ENCODE results near the gene TMEM139. TPM values are rescaled to one million over a fixed set of nuclear protein-coding genes. Genes with fewer than 3 reads are reported as not detected.
A peak's percentile ranks its signal among the peaks of the same experiment; 100 is the strongest.

TMEM139 gene
- polyA plus RNA-seq, 3 donors = 0.55 TPM; not detected in 2

DNA sequence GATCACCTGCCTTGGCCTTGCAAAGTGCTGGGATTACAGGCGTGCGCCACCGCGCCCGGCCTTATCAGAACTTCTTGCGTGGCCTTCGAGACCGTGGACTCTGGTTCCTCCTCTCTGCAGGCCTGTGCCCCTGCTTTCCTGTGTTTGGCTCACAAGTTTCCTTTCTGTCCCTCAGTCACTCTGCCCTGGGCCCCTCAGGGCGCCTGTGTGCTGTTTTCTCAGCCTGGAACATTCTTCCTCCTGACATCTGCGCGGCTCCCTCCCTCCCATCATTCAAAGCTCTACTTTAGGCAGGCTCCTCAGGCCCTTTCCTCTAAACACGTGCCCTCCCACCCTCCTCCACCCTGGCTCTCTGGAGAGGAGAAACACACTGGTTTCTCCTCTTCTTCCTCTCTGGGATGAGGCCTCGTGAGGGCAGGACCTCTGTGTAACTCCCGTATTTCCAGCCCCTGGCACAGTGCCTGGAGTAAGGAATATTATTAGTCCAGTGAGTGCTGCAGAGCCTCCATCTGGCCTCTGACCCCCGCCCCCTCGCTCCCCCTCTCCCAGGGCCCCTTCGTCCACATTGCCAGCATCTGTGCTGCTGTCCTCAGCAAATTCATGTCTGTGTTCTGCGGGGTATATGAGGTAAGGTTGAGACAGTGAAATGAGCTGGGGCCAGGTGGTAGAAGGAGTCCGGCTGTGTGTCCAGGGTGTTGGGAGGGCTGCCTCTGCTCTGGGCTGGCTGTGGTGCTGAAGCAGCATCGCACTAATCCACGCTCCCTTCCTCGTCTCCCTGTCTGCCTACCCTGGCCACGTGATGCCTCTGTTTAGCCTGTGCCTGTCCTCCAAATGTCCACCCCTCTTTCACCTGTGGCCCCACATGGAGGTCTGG is 38.2 kb downstream of the TMEM139 start:
- Histone ChIP-seq H2AFZ (ENCODE audit: insufficient read depth, low read depth, low read length, poor library complexity, severe bottlenecking) (peak overlapping the region; percentile 54), H3K9ac (ENCODE audit: insufficient read depth, low read length, poor library complexity, severe bottlenecking) (no peak overlapping the region), H3K4me2 (replicated peaks; ENCODE audit: extremely low read depth, low read length, poor library complexity, severe bottlenecking) (no peak overlapping the region), H3K4me1 (ENCODE audit: control insufficient read depth in 1 of 2, insufficient read depth in 2 of 2, low read length in 2 of 2) (peaks cover 37 to 39% of the 10 kb centered on the region in 2 donors), H3K27ac (ENCODE audit: low read depth in 1 of 2, low read length in 2 of 2) (no peak overlapping the region), H3K27me3 (ENCODE audit: control insufficient read depth in 2 of 2, insufficient read depth in 2 of 2, low read length in 2 of 2) (no peaks in the 10 kb centered on the region), H3K36me3 (replicated peaks in 1 of 2; ENCODE audit: control insufficient read depth in 1 of 2, insufficient read depth in 2 of 2, low read length in 2 of 2) (no peaks in the 10 kb centered on the region), H3K79me2 (ENCODE audit: insufficient read depth, low read length) (no peaks in the 10 kb centered on the region), H3K4me3 (replicated peaks in 1 of 3; ENCODE audit: low read depth in 2 of 3, low read length in 3 of 3) (no peak overlapping the region), H3K9me3 (replicated peaks in 1 of 2; ENCODE audit: control insufficient read depth in 1 of 2, insufficient read depth in 1 of 2, low read length in 2 of 2) (no peaks in the 10 kb centered on the region), H4K20me1 (ENCODE audit: insufficient read depth, low read length) (no peaks in the 10 kb centered on the region)
- no peak for TF ChIP-seq CTCF (IDR thresholded peaks at IDR 0.05)
- intact Hi-C loops (cut with micrococcal nuclease) = loop anchor here in 1 of 2 donors (10.0 kb wide), 1 partner anchor 92 kb away; no protein-coding TSS in a partner anchor
- Mint-ChIP-seq H3K9me3 (peaks cover 0 to 1% (median 0%) of the 10 kb centered on the region in 7 donors), H3K4me3 (no peak overlapping the region), H3K36me3 (no peaks in the 10 kb centered on the region), H3K27ac (peak overlapping the region in 2 of 7 donors; percentile 46 to 55), H3K27me3 (ENCODE audit: low read depth in 3 of 3) (peaks cover 0 to 10% (median 5%) of the 10 kb centered on the region in 3 donors), H3K4me1 (peaks cover 52% of the 10 kb centered on the region)
- DNase-seq = no peak
- WGBS (ENCODE audit: insufficient coverage) = 57% methylated on average over 18 of the region's 23 CpGs

DNA sequence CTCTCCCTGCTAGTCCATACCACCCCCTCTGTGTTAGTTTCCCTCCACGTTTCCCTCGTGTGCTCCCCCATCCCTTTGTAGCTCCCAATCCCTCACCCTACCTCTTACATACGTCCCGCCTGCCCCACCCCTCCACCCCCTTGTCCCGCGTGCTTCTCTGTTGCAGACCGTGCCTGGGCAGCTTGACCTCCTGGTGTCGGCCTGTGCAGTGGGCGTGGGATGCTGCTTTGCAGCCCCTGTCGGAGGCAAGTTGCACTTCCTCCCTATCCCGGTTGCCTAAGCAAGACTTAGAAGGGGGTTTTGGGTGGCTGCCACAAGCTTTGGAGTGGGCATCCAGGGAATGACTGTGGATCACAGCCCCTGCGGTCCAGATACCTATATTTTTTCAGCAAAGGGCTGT is 38.9 kb downstream of the TMEM139 start:
- intact Hi-C loops (cut with micrococcal nuclease) = loop anchor here in 1 of 2 donors (10.0 kb wide), 1 partner anchor 91 kb away; no protein-coding TSS in a partner anchor

More for the DNA sequence above, 38.9 kb downstream of the TMEM139 start:
- H3K79me2 ChIP-seq (ENCODE audit: insufficient read depth, low read length) = no peaks in the 10 kb centered on the region
- whole genome bisulfite sequencing (ENCODE audit: insufficient coverage) = 43% methylated on average over 4 of the region's 12 CpGs
- peaks cover 35 to 40% of the 10 kb centered on the region in 2 donors for H3K4me1 ChIP-seq (ENCODE audit: control insufficient read depth in 1 of 2, insufficient read depth in 2 of 2, low read length in 2 of 2)
- no peaks in the 10 kb centered on the region for H3K36me3 ChIP-seq (replicated peaks in 1 of 2; ENCODE audit: control insufficient read depth in 1 of 2, insufficient read depth in 2 of 2, low read length in 2 of 2)
- peak overlapping the region in 1 of 7 donors; percentile 55 for H3K27ac Mint-ChIP-seq
- H3K4me3 ChIP-seq (replicated peaks in 1 of 3; ENCODE audit: low read depth in 2 of 3, low read length in 3 of 3) = no peak overlapping the region
- DNase-seq = no peak
- H3K4me2 ChIP-seq (replicated peaks; ENCODE audit: extremely low read depth, low read length, poor library complexity, severe bottlenecking) = no peak overlapping the region
- H2AFZ ChIP-seq (ENCODE audit: insufficient read depth, low read depth, low read length, poor library complexity, severe bottlenecking) = no peak overlapping the region
- TF ChIP-seq CTCF (IDR thresholded peaks at IDR 0.05) = no peak
- no peak overlapping the region for H3K27ac ChIP-seq (ENCODE audit: low read depth in 1 of 2, low read length in 2 of 2)
- peaks cover 52% of the 10 kb centered on the region for H3K4me1 Mint-ChIP-seq
- H3K36me3 Mint-ChIP-seq = no peaks in the 10 kb centered on the region
- H3K9ac ChIP-seq (ENCODE audit: insufficient read depth, low read length, poor library complexity, severe bottlenecking) = no peak overlapping the region
- H3K27me3 ChIP-seq (ENCODE audit: control insufficient read depth in 2 of 2, insufficient read depth in 2 of 2, low read length in 2 of 2) = no peaks in the 10 kb centered on the region
- no peak overlapping the region for H3K4me3 Mint-ChIP-seq
- H3K9me3 Mint-ChIP-seq = peaks cover 0 to 1% (median 0%) of the 10 kb centered on the region in 7 donors
- no peaks in the 10 kb centered on the region for H3K9me3 ChIP-seq (replicated peaks in 1 of 2; ENCODE audit: control insufficient read depth in 1 of 2, insufficient read depth in 1 of 2, low read length in 2 of 2)
- peaks cover 0 to 10% (median 5%) of the 10 kb centered on the region in 3 donors for H3K27me3 Mint-ChIP-seq (ENCODE audit: low read depth in 3 of 3)
- no peaks in the 10 kb centered on the region for H4K20me1 ChIP-seq (ENCODE audit: insufficient read depth, low read length)
